HG03066 (cell line): ENCODE results near the gene PAQR5.
"Not testable (repeated sequence)": the region's sequence is repeated elsewhere in the genome, so short reads cannot be mapped to it uniquely, and the experiment has no call there.

Experiments used
- ATAC-seq: cut with Tn5 transposase; IDR thresholded peaks from one replicate; pipeline ENCODE4 v1.9.1; 2021; ENCODE audit warnings: low read depth; ENCODE audit not compliant: unreplicated experiment

The PAQR5 gene

GRCh38 chr15:69292826-69293420, 5.8 kb upstream of the PAQR5 start:
- no peak for ATAC-seq

DNA sequence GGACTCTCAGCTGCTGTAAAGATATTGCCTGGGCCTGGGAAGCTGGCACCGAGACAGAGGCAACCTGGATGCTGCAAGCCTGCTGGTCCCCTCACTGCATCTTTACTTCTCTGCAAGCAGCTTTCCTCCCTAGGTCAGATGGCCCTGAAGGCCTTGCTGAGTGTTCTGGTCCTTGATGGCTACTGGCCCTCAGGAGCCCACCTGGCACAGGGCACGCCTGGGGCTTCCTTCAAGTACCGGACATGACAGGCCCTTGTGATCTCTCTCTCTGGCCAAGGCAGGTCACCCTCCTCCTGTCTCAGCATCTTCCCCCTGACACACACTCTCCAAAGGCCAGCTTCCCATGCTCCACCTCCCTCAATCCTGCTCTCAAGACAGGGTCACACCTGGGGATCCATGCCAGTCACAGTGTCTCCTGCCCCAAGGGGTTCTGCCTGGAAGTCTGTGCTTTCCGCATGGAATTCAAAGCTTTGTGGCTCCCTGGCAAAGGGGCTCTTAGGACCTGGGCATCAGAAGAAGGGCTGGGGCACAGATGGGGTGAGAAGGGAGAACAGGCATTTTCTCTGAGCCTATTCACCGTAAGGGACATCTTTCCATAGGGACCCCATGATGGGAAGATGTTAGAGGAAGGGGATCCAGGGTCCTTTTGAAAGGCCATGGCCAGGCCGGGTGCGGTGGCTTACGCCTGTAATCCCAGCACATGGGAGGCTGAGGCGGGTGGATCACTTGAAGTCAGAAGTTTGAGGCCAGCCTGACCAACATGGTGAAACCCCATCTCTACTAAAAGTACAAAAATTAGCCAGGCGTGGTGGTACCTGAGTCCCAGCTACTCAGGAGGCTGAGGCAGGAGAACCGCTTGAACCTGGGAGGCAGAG, 4.7 kb upstream of the PAQR5 start:
- no peak for ATAC-seq

DNA sequence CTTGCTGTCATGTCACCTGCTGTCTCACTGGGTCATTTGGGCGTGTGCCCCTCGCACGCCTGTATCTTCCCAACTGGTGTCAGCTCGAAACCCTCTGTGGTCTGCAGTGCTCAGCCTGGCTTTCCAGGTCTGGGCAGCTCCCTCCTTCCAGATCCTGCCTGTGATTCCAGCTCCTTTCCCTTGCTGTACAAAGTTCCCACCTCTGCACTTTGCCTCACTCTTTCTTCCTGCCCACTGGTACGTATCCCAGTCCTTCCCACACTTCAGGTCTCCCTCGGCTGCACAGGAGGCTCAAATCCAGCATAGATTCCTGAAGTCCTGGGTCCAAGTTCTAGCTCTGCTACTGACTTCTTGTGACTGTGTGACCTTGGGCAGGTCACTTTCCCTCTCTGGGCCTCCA, 2.1 kb upstream of the PAQR5 start:
- ATAC-seq, result no peak

- no peak for ATAC-seq
These were observed 914 bp upstream of the PAQR5 start for GRCh38 chr15:69297642-69298353.

DNA sequence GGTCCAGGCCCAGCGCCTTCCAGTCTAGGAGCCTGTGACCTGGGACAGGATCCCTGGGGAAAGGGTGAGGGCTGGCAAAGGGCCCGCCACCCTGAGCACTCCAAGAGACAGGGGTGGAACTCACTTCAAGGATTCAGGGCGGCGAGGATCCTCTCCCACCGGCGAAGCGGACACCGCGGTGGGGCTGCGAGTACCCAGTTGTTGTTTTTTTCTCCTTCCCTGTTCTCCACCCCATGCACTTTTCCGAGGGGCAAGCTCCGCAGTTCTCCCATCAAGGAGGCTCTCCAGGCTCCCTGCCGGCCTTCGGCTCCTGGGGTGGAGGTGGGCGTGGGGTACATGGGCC, 387 bp upstream of the PAQR5 start:
- no peak for ATAC-seq

DNA sequence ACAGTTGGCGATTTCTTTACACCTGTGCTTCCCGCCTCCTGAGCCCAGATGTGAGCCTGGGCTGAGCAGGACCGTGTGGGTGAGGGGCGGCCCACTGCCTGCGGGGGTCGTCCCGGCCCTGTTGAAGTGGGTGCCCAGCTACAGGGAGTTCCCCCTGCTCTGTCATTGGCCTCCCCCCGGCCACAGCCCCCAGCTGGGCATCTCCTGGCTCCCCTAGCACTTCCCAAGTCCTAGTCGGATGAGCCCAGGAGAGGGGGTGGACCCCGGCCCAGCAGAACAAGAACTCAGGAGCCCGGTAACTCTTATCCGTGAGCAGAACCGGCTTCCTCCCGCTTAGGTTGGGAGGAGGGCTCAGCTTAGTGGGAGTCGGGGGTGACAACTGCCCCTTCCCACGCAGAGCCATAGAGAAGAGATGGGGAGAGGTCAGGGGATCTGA, 757 bp downstream of the PAQR5 start:
- no peak for ATAC-seq

- ATAC-seq, result no peak
These were observed 1.4 kb downstream of the PAQR5 start for GRCh38 chr15:69299943-69300588.

GRCh38 chr15:69301101-69301500, 2.4 kb downstream of the PAQR5 start:
- ATAC-seq, result not testable (repeated sequence)

- not testable (repeated sequence) for ATAC-seq
These were observed 3.4 kb downstream of the PAQR5 start for GRCh38 chr15:69302087-69302486.

- no peak for ATAC-seq
These were observed 4.2 kb downstream of the PAQR5 start for GRCh38 chr15:69302929-69303328.

DNA sequence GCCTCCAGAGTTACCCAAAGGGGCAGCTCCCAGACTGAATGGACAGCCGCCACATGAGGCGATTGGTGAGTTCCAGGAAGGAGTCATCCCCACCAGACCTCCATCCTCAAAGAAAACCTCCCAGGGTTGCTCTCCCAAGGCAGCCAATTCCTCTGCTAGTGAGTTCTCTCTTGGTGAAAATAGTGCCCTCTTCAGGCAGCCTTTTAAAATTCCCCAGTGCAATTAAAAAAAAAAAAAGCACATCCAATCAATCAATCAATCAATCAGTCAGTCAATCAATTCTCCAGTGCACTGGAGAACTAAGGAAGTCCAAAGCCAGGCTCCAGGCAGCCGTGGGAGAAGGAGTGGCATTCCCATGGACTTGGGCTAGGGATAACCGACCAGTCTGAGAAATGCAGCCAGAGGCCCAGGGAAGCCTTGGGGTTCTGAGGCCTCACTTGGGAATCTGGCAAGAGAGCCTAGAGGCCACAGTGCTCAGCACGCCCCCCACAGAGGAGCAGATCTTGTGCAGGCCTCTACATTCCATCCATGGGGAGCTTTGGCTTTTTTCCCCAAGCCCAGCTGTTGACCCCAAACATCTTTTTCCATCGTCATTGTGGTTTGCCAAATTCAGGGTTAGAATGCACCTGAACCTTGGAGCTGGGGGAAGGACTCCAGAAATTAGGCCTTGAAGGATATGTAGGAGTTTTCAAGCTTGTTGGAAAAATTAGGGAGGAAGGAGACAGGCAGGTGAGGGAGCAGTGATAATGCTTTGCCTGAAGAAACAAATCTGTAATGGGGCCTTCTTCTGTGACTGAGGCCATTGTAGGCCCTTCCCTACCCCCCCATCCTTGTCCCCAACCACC, 4.8 kb downstream of the PAQR5 start:
- ATAC-seq, result no peak

- ATAC-seq, result no peak
These were observed 5.5 kb downstream of the PAQR5 start for GRCh38 chr15:69304182-69304545.

DNA sequence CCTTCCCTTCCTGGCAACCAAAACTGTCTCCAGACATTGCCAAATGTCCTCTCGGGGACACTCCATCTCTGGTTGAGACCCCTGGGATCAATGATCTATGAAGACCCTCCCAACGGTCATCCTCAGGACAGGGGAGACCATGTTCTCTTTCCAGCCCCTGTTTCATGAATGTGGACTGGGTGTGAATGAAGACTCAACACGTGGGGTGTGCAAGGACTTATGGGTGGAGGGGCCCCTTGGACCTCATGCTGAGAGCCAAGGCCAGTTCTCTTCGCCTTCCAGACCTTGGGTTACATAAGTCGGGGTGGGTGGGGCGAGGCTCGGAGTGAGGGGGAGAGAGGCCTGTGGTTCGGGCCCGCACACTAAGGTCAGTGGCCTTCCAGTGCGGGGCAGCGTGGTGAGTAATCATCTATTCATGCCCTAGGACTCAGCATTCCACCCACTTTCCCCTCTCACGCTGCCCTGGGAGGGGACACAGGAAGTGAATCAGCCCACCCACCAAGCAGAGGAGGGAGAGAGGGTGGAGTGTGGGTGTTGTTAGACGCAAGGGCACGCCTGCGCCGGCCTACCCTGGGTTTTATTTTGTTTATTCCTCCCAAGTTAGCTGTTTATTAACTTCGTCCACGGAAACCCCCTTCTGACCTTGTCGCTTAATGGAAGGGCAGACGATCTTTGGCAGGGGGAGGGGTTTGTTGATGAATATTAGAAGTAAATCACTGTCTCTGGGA, 6.7 kb downstream of the PAQR5 start:
- no peak for ATAC-seq

DNA sequence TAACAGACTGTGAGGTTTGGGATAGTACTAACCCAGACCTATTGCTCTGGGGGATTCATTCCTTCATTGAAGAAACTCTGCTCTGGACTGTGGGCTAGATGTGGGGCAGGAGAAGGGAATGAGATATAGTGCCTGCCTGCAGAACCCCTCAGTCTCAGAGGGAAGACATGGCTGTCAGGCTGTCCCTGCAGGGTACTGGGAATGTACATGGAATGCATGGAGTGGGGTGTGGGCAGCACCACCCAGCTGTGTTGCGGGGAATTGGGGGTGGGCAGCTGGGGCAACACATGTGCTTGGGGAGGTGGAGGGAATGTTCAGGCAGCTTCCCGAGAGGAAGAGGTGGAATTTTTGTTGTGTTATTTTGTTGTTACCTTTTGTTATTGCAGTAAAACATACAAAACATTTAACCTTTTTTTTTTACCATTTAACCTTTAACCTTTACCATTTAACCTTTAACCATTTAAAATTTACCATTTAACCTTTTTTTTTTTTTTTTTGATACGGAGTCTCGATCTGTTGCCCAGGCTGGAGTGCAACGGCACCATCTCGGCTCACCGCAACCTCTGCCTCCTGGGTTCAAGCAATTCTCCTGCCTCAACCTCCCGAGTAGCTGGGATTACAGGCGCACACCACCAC, 7.3 kb downstream of the PAQR5 start:
- ATAC-seq, result no peak

GRCh38 chr15:69307939-69308338, 9.2 kb downstream of the PAQR5 start:
- no peak for ATAC-seq

GRCh38 chr15:69308949-69309348, 10.2 kb downstream of the PAQR5 start:
- no peak for ATAC-seq

DNA sequence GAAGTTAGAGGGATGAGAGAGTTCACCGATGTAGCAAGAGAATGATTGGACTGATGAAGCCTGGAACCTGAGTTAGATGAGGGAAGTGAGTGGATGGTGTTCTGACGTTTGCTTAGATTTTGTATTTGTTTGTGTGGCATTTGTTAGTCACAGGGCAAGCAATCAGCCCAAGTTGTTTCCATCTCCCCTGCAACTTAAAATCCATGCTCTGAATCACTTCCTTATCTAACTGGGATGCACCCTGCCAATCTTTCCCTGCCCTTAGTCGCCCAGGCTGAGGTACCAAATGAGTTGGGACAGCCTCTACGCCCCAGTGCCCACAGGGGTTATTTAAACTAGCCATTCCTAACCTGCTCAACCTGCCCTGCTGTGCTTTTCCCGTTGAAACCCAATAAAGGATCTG, 12.6 kb downstream of the PAQR5 start:
- ATAC-seq, result no peak

DNA sequence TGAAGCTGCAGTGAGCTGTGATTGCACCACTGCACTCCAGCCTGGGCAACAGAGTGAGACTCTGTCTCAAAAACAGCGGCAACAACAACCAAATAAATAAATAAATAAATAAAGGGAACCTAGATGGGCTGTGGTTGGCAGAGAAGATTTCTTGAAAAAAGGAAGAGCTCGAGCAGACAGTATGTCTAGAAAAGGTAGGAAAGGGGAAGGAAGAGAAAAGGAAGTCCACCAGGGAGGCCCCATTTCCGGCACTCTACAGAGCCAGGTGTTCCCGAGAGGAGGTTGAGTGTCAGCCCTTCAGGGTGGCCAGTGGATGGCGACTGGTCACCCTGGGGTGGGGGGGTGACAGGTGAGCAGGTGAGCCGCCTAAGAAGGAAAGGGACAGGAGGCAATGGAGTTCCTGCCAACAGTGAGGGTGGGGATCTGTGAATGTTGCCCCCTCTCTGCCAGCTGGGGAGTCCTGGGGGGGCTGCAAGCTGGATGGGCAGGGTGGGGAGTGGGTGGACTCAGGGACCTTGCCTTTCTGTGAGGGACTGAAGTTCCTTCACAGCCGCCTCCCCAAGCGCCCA, 14.8 kb downstream of the PAQR5 start:
- no peak for ATAC-seq

DNA sequence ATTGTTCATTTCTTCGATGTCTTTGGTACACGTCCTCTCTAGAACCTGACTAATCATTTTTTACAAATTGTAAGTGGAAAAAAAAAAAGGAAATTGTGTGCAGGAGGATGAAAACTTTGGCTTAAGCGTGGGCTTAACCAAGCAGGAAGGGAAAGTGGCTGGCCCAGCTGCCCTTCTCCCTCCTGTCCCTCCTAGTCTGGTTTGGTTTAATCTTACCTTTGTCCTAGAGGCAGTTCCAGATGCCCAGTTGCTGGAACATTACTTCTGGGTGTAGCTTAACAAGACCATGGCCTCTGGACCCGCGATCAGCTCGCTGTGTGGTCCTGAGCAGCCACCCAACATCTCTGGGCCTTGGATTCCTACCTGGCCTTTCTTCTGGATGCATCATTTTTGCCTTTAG, 15.4 kb downstream of the PAQR5 start:
- no peak for ATAC-seq
